GM21381 (cell line): ENCODE results near the gene YES1.
"Not testable (repeated sequence)": the region's sequence is repeated elsewhere in the genome, so short reads cannot be mapped to it uniquely, and the experiment has no call there.

Experiments used
- ATAC-seq: cut with Tn5 transposase; IDR thresholded peaks from one replicate; pipeline ENCODE4 v1.9.1; 2021; ENCODE audit warnings: mild to moderate bottlenecking, moderate library complexity; ENCODE audit not compliant: unreplicated experiment

YES1 gene

GRCh38 chr18:730692-731091 is 81.3 kb downstream of the YES1 start:
- no peak for ATAC-seq

- ATAC-seq, result not testable (repeated sequence)
Measured at GRCh38 chr18:730120-730519, 81.9 kb downstream of the YES1 start.

DNA sequence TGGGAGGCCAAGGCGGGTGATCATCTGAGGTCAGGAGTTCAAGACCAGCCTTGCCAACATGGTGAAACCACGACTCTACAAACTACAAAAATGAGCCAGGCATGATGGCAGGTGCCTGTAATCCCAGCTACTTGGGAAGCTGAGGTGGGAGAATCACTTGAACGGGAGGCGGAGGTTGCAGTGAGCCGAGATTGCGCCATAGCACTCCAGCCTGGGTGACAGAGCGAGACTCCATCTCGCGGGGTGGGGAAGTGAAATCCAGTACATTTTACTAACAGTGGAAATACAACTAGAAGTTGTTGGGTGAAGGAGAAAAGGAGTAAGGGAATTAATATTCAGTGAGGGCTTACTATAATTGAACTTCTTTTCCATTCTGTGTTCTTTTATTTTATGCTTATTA is 86.4 kb downstream of the YES1 start:
- ATAC-seq, result no peak

- ATAC-seq, result no peak
Measured at GRCh38 chr18:723541-724080, 88.4 kb downstream of the YES1 start.

- ATAC-seq, result no peak
Measured at GRCh38 chr18:717003-717402, 95.0 kb downstream of the YES1 start.

- ATAC-seq, result no peak
Measured at GRCh38 chr18:715626-716025, 96.4 kb downstream of the YES1 start.

GRCh38 chr18:713135-713490 is 98.9 kb downstream of the YES1 start:
- no peak for ATAC-seq

GRCh38 chr18:712401-713134 is 99.5 kb downstream of the YES1 start, which contains the start of gene ENOSF1:
ENOSF1 (minus strand) TSS chr18:712630; CDS start chr18:712587, 43 bp downstream.
- peak; percentile 77 for ATAC-seq

DNA sequence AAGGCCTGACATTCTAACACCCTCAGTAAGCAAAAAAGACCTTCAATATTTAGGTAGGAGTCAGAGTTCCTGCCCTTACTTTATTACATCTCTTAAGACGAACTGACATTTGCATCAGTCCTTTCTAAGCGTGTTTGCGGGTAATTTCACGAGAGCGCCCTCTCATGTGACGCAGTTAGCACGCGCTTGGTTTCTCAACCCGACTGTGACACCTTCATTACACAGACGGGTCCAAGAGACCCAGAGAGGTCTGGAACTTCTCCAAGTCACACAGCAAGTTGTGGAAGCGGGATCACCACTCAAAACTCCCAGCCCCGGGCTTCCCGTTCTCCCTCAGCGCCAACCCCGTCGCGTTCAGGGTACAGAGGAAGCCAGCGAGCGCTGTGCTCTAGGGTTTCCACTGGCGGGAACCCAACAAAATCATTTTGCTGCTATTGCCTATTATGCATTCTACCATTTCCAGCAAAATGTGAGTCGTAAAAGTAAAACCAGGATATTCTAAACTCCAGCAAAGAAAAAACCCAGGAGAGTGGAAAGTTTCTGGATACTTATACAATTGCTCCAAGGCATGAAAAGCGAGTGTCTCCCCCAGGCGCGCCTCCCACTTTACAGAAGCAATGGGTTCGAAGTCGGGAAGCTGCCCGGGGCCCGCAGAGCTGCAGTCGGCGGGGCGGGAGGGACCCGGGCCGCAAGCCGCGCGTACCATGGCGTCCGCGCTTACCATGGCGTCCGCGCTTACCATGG is 100.2 kb downstream of the YES1 start:
- ATAC-seq, result peak; percentile 63

GRCh38 chr18:711310-711656 is 100.8 kb downstream of the YES1 start:
- peak; percentile 10 for ATAC-seq

DNA sequence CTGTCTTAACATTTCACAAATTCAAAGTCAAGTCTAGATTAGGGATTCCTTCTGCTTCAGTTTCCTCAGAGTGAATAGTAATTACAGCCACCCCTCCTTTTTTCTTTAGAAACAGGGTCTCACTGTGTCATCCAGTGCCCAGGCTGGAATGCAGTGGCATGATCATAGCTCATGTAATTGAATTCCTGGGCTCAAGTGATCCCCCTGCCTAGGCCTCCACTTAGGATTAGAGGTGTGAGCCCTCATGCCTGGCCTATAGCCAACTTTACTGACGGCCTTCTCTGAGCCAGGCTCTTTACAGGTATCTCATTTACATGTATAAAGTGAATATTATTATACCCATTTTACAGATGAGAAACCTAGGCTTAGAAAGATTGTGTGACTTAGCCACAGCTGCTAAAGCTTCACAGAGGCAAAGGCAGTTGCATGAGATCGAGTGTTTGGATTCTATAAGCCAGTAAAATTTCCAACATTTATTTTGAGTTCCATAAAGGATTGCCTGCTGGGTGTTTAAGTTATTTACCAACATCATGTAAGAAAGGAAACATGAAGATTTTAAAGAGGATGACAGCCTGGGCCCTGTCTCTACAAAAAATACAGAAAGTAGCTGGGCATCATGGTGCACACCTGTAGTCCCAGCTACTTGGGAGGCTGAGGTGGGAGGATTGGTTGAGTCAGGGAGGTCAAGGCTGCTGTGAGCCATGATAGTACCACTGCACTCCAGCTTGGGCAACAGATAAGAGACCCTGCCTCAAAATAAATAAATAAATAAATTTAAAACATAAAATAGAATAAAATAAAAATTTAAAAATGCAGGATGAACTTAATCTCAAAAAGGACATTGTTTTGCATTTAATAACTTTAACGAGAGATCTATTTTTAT is 101.4 kb downstream of the YES1 start:
- no peak for ATAC-seq

DNA sequence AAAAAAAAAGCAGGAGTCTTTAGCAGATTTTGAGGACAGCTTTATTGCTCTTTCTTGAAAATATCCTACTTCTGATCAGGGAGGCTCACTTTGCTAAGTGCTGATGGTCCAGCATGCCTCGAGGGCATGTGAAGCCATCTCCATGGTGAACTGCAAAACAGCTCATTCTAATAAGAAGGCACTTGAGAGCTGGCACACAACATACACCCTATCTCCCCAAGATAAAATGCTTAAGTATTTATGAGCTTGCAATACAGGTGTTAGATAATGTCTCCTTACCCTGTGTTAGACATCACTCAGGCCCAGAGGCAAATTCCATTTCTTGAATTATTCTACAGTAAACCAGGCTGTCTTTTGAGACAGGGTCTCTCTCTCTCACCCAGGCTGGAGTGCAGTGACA is 102.3 kb downstream of the YES1 start:
- ATAC-seq, result no peak

GRCh38 chr18:708096-708495 is 103.9 kb downstream of the YES1 start:
- no peak for ATAC-seq

DNA sequence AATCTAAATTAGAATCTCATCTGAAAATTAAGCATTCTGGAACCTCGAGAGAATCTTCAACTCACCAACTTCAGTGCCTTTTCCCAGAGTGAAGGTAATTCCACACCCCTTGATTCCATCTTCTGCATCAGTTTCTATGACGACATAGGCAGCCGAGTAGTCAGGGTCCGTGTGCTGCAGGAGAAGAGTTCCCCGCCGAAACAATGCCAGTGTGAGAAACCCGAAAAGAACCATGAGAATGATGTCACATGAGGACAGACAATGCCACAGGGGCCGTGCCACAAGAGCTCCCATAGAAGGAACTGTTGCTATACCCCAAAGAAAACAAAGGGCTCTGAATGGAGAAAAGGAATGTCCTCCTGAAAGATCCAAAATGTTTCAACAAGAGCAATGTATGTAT is 105.6 kb downstream of the YES1 start:
- no peak for ATAC-seq

GRCh38 chr18:703213-703967 is 108.7 kb downstream of the YES1 start:
- no peak for ATAC-seq

- no peak for ATAC-seq
Measured at GRCh38 chr18:697800-698199, 114.2 kb downstream of the YES1 start.

DNA sequence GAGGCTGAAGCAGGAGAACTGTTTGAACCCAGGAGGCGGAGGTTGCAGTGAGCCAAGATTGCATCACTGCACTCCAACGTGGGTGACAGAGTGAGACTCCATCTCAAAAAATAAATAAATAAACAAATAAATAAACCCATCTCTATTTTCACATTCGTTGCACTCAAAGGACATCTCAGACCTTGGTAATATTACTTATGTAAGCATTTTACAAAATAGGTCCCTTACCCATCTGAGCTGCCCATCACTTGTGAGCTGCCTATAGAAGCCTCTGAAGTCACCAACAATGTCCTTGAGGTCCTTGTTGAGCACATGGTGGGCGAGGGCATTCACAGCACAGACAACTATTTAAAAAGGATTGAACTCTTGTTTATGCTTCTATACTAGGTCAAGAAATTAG is 115.0 kb downstream of the YES1 start:
- ATAC-seq, result no peak

DNA sequence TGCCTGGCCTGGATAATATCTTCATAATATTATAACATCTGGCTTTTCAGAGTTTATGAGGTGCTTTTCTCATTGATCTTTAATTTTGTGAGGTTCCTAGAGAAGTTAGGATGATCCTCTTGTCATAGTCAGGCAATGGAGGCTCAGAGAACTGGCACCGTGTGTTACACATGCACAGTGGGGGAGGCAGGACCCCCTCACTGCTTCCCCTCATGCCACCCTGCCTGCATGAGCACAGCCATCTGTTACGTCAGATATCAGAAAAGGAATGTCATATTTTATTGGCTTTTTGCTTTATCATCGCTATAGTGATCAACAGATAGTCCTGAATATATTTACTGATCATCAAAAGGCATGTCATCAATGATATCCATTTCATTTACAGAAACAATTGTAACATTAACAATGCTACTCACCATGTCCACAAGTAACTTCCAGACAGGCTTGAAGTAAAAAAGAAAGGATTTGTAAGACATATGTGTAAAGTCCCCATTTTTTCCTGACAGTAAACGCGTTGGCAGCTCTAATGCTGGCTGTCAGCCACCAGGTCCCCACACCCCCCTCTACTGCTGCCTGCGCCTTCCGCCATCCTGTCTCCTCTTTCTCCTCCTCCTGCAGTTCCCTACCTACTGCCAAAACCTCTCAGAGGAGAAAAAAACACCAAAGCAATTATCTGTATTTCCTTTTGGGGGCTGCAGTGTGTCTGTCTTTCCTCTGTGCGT is 118.4 kb downstream of the YES1 start:
- ATAC-seq, result no peak

GRCh38 chr18:692824-693223 is 119.2 kb downstream of the YES1 start:
- no peak for ATAC-seq

GRCh38 chr18:688323-688722 is 123.7 kb downstream of the YES1 start:
- ATAC-seq, result no peak
